Fibroblast of upper back skin (primary cell): ENCODE data around the gene IL3.

Source experiments
- DNase-seq: peaks from one replicate; pipeline ENCODE4 v3.0.0-alpha.2; 2013

IL3 gene

GRCh38 chr5:132074091-132074771, 13.8 kb downstream of the IL3 start:
- DNase-seq = no peak

GRCh38 chr5:132074772-132075718, 14.6 kb downstream of the IL3 start:
- no peak for DNase-seq

DNA sequence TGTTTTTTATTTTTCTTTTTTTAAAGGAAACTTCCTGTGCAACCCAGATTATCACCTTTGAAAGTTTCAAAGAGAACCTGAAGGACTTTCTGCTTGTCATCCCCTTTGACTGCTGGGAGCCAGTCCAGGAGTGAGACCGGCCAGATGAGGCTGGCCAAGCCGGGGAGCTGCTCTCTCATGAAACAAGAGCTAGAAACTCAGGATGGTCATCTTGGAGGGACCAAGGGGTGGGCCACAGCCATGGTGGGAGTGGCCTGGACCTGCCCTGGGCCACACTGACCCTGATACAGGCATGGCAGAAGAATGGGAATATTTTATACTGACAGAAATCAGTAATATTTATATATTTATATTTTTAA, 15.2 kb downstream of the IL3 start:
- DNase-seq = no peak

GRCh38 chr5:132076202-132076830, 15.9 kb downstream of the IL3 start:
- DNase-seq = no peak

- no peak for DNase-seq
Observed at GRCh38 chr5:132076983-132077382, 16.5 kb downstream of the IL3 start.

DNA sequence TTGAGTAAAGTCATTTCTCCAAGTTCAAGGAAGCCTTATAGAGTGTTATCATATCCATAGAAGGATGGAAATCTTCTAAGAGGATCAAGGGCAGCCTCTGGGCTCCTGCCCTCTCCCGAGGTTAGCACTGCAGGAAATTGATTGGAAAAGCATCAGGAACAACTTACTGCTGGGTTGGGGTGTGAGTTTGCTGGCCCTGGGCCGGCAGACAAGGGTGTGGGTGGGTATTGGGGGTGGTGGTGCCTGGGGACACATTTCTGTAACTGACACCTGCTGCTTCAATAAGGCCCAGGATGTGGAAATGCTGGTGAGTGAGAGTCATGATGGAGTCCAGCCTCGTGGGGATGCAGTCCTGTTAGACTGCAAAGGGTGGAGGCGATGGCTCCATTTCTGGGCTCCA, 18.6 kb downstream of the IL3 start:
- no peak for DNase-seq

DNA sequence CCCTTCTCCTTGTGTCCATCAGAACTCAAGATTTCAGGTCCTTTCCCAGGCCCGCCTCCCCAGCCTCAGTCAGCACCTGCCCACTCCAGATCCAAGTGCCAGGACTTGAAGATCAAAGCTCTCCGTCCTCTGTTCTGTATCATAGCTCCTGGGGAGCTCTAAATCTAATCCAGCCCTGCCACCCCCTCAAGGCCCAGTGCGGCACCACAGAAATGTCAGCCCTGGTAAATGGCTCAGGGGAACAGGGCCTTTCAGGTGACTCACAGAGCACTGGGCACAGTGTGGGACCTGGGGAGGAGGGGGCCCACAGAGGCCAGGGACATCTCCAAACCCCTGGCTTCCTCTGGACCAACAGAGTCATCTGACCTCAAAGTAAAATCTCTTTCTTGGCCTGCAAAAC, 19.2 kb downstream of the IL3 start:
- no peak for DNase-seq

- no peak for DNase-seq
Observed at GRCh38 chr5:132080595-132080994, 20.1 kb downstream of the IL3 start.

- DNase-seq = no peak
Observed at GRCh38 chr5:132081458-132081857, 21.0 kb downstream of the IL3 start.

DNA sequence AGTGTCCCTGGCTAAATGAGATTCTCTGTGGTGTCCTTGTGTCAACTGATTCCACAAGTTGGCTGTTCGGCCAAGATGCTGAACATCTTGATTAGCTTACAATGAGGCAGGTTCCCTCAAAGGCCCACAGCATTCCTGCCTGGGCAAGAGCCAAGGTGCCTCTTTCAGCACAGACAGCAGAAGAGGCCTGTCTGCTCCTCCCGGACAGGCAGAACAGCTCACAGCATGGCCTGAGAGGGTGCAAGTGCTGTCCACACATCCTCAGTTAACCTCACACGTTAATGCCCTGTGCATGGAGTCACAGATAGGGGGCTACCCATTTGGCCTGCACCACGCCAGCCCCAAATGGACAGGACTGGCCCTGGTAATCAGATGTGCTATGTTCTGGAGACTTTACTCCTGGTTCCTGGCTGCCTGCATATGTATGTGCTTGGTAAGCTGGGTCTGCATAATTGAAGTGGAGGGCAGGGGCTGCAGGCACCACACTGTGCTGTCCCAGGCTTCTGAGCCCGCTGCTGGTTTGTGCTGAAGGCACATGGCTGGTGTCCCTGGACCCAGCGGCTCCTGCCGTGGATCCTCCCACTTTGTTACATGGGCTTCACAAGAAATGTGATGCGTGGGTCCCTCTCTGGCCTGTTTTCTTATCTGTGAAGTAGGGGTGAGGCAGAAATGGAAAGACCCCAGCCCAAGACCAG, 22.0 kb downstream of the IL3 start:
- no peak for DNase-seq

DNA sequence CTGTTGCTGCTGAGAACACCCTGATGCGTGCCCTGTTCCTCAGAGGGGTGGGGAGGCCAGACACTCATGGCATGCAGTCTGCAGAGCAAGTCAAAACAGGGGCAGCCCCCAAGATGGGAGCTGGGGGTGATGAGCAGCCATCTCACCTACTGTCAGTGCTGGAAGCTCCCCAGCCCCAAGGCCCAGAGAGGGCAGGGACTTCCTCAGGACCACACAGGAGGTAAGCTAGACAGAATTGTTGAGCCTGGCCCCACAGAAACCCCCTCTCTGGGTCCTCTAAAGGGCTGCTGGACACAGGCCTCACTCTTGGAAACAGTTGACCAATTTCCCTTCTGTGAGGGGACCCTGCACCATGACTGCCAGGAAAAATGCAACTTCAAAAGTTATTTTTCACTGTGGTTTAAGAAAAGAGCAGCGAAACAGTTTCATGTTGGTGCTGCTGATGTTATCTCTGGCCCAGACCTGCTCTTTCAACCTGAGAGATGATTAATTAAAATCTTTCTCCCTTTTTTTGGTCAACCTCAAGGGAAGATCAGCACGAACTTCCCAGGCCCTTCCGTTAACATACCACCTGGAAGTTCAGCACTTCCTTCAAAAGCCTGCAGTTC, 22.7 kb downstream of the IL3 start:
- no peak for DNase-seq

- no peak for DNase-seq
Observed at GRCh38 chr5:132085686-132086085, 25.2 kb downstream of the IL3 start.

DNA sequence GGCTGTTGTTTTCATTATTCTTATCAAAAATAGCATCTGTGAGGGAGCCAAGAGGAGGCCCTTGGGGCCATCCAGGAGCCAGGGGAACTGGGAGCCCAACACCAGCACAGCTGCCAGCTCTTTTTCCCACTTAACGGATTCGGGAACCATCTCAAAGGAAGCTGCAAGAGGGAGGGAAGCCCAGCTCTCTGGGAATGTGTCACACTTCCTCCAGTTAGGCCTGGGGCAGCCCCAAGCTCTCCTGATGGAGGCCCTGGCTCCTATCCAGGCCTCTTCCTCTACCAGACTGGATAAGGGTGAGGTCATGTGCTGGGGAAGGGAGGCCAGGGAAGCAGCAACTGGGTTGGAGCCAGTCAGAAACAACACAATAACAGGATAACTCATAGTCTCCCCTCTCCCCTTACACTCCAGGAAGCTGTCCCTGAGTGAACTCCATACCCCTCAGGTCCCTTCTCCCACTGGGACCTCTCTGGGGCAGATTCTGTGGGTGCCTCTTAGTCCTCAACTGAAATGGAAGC, 25.9 kb downstream of the IL3 start:
- peak; percentile 95 for DNase-seq

DNA sequence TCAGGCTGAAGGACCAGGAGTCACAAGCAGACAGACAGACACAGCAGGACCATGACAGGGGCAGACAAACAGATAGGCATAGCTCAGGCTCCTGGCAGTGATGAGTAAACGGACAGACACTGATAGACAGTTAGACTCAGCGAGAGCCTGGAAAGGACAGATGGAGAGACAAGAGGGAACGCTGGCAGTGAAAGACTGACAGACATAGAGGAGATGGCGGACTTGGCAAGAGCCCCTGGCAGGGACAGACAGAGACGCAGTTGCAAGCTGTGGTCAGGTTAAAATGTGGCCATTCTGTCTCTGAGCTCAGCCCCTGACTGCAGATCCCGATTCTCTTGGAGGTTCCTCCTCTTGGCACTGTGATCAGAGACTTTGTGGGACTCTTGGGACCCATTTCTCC, 26.7 kb downstream of the IL3 start:
- DNase-seq = no peak

DNA sequence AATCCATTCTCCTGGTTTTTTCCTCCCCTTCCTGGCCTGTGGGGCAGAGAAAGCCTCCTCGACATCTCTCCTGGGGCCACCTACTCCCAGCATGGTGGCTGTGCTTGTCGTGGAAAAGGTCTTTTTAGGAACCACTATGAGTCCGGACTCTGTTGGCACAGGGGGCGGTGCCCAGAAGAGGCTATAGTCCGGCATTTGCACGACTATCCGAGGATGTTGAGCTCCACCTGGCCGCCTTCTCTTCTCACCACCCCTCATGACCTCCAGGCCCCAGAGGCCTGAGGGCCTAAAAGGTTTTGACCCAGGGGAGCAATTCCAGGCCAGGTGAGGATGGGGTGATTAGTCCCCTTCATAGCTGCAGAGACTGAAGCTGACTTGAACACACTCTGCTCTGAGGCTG, 27.2 kb downstream of the IL3 start:
- DNase-seq = no peak

DNA sequence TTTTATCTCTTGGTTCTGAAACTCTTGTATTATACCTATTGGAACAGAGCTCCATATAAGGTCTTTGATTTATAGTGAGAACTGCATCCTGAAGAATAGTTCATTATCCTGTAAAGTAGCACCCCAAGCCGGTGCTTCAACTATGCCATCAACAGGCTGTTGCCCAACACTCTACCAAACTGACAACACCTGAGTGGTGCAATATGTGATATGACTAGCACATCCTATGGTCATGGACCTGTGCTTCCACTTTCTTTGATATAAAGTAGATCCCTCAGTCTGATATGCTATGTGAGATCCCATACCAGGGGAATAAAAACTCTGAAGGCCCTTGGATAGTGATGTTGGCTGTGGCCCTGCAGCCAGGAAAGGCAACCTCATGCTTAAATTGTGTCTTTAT, 28.9 kb downstream of the IL3 start:
- DNase-seq = no peak

GRCh38 chr5:132090107-132090506, 29.7 kb downstream of the IL3 start:
- DNase-seq = peak; percentile 84

DNA sequence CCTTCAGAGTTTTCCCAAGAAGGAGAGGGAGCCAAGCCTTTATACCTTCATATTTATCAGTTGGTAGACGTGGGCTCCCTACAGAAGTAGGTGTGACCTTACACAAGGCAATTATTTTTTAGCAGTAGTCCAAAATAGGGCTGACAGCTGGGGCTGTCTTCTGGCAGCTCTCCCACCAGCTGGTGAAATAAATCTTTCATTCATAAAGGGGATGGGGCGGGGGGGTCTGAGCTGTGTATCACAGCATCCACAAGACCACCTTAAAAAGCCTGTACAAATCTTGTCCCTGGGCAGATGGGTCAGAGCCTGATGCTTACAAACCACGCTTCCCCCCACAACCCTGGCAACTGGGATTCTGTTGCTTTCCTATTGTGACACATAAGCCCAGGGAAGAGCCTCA, 32.8 kb downstream of the IL3 start:
- DNase-seq = no peak

- DNase-seq = peak; percentile 94
Observed at GRCh38 chr5:132094393-132095076, 34.1 kb downstream of the IL3 start.

DNA sequence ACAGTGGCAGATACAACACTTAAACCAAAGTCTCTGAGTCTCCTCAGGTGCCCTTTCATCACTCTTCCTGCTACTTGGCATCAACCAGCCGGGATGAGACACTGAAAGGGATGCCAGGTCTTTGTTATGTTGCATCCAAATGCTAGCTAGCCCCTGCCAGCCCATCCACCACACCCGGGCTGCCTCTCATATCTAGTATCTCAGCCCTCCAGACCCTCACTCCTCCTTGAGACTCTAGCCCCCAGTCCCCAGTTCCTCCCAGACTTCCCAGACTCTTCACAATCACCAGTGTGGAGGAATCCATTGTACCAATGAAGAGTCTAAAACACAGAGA, 34.6 kb downstream of the IL3 start:
- no peak for DNase-seq

GRCh38 chr5:132095424-132095972, 35.0 kb downstream of the IL3 start:
- DNase-seq = no peak

DNA sequence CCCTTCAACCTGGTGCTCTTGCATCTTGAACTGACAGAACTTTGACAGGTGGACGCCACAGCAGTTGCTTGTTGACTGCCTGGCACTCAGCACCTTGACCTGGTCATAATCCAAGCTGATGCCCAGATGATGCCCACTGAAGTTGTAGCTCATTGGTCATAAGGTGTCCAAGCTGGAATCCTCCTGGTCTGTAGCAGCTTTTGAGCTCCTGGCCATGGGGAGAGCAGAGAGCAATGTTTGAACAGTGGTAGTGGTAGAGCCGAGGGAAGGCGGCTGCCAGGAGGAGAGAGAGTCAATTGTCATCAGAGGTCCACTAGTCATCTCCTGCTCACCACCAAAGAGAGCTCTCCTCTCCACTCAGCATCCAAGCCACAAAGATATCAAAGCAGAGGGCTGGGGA, 36.4 kb downstream of the IL3 start:
- no peak for DNase-seq
